HG03575 (cell line): Measurements from ENCODE around the gene C2orf66.

Source experiments
- ATAC-seq: cut with Tn5 transposase; IDR thresholded peaks from one replicate; pipeline ENCODE4 v1.9.1; 2021; ENCODE audit not compliant: unreplicated experiment, insufficient number of reproducible peaks, low FRiP score; ENCODE audit errors: extremely low read depth

The C2orf66 gene

GRCh38 chr2:196783431-196784094 lies 25.6 kb downstream of the C2orf66 start:
- ATAC-seq = no peak

- ATAC-seq = no peak
Observed at GRCh38 chr2:196767101-196767500, 42.1 kb downstream of the C2orf66 start.

GRCh38 chr2:196759378-196759706 lies 49.8 kb downstream of the C2orf66 start:
- no peak for ATAC-seq

- ATAC-seq = no peak
Observed at GRCh38 chr2:196758474-196759377, 50.4 kb downstream of the C2orf66 start.
